HK-2 (cell line): Measurements from ENCODE around the gene SLCO1B1.
A peak's percentile ranks its signal among the peaks of the same experiment; 100 is the strongest.

Source experiments
- DNase-seq: peaks from one replicate; pipeline ENCODE4 v3.0.0-alpha.2; 2018; ENCODE audit not compliant: unreplicated experiment

SLCO1B1 gene

GRCh38 chr12:21220266-21220665, 89.3 kb downstream of the SLCO1B1 start:
- DNase-seq: no peak

- DNase-seq: no peak
These were observed 90.1 kb downstream of the SLCO1B1 start for GRCh38 chr12:21221072-21221471.

GRCh38 chr12:21221778-21222177, 90.8 kb downstream of the SLCO1B1 start:
- no peak for DNase-seq

- no peak for DNase-seq
These were observed 92.9 kb downstream of the SLCO1B1 start for GRCh38 chr12:21223930-21224329.

- DNase-seq: no peak
These were observed 103.4 kb downstream of the SLCO1B1 start for GRCh38 chr12:21234395-21234794.

GRCh38 chr12:21239866-21240265, 108.9 kb downstream of the SLCO1B1 start:
- DNase-seq: no peak

GRCh38 chr12:21248679-21249078, 117.7 kb downstream of the SLCO1B1 start:
- DNase-seq: no peak

GRCh38 chr12:21252070-21252469, 121.1 kb downstream of the SLCO1B1 start:
- no peak for DNase-seq

- no peak for DNase-seq
These were observed 126.2 kb downstream of the SLCO1B1 start for GRCh38 chr12:21257172-21257571.

- no peak for DNase-seq
These were observed 133.2 kb downstream of the SLCO1B1 start for GRCh38 chr12:21264232-21264631.

GRCh38 chr12:21265932-21266331, 134.9 kb downstream of the SLCO1B1 start:
- no peak for DNase-seq

GRCh38 chr12:21276826-21277225, 145.8 kb downstream of the SLCO1B1 start:
- peak; percentile 0 for DNase-seq
